Superior temporal gyrus (tissue), 1 donor: ENCODE data around the gene VPS52.
A peak's percentile ranks its signal among the peaks of the same experiment; 100 is the strongest.

ENCODE experiments used
- DNase-seq: peaks from one replicate; pipeline ENCODE4 v3.0.0-alpha.2; 2016; ENCODE audit errors: extremely low spot score

Gene VPS52

GRCh38 chr6:33271468-33272274, at the start of gene VPS52, which contains the start of gene RPS18:
Gene VPS52, minus strand, starts transcription at chr6:33271876. Its CDS starts 201 bp downstream, at chr6:33271675.
Gene RPS18, plus strand, starts transcription at chr6:33272075. Its CDS starts 45 bp downstream, at chr6:33272120.
- peak; percentile 100 for DNase-seq

- DNase-seq = no peak
Measured at GRCh38 chr6:33321227-33321626, 49.6 kb upstream of the VPS52 start.

DNA sequence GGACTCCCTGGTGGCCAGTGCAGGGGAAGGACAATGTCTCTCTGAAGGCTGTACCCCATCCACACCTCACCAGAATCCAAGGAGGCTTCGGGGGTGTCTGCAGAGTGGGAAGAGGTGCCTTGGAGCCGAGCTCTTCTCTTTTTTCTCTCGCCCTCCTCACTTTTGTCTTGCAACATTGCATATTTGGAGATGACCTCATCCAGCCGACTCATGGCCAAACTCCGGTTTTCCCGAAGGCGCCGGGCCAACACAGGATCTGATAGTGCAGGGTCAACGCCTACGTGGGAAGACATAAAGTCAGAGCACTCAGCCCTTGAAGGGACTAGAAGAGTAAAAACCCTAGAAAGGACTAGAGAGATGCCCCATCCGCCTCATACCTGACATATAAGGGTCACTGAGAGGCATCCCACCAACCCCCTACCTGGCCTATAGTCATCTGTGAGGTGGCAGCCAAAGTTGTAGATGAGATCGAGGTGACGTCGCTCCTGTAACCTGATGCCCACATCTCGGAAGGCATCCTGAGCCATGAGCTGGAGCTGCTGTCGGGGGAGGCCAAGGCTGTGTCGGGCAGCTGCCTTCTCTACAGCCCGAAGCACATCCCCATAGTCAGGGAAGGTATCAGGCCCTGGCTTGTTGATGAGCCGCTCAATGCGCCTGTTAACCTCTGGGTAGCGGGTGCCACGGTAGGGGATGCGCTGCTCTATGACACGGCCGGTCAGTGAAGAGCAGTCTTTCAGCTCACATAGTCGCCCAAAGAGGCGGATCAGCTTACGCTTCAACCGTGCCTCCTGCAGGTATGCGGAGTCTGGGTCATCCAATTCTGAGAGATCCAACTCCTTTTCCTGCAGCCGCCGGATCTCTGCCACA, 48.9 kb upstream of the VPS52 start:
- no peak for DNase-seq

GRCh38 chr6:33319939-33320314, 48.3 kb upstream of the VPS52 start:
- DNase-seq = no peak

- no peak for DNase-seq
Measured at GRCh38 chr6:33318426-33319073, 46.9 kb upstream of the VPS52 start.

DNA sequence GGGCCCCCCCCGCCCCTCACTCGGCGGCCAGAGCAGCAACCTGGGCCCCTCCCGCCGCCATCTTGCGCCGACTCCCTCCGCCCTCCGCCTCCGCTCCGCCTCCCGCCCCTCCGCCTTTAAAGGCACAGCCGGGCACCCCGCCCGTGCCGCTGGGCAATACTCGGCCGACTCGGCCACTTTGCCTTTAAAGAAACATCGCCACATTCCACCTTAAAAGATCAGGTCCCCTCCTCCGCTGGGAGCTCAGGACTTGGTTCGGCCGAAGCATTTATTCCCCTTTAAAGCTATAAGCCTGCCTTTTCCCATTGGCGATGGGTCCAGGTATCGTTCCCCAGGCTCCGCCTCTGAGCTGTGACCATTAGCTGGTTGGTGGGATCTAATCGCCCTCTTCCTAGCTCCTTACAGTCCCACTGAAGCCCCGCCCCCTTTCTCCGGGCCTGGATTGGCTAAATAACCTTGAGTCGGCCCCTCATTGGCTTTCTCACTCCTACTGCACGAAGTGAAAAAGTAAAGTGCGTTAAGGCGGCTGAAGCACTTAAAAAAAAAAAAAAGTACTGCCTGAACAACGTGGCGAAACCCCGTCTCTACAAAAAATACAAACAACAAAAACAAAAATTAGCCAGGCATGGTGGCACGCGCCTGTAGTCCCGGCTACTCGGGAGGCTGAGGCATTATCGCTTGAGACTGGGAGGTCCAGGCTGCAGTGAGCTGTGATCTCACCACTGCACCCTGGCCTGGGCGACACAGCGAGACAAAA, 46.2 kb upstream of the VPS52 start, which contains the start of gene ZBTB22:
ZBTB22 (minus strand) TSS at position 76 of the 757 bp plus-strand sequence. CDS start 828 bp downstream, outside the sequence.
- DNase-seq = peak; percentile 98

DNA sequence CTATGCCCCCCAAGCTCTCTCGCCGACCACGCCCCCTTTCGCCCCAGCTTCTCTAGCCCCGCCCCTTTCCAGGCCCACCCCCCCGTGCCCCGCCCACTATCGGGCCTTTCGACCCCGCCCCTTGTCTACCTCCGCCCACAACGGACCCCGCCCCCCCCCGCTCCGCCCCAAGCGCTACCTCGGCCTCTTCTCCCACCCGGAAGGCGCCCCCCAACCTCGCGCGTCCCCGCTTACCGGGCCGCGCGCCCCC, 45.7 kb upstream of the VPS52 start:
- DNase-seq = no peak

GRCh38 chr6:33316603-33317418, 45.1 kb upstream of the VPS52 start:
- no peak for DNase-seq

DNA sequence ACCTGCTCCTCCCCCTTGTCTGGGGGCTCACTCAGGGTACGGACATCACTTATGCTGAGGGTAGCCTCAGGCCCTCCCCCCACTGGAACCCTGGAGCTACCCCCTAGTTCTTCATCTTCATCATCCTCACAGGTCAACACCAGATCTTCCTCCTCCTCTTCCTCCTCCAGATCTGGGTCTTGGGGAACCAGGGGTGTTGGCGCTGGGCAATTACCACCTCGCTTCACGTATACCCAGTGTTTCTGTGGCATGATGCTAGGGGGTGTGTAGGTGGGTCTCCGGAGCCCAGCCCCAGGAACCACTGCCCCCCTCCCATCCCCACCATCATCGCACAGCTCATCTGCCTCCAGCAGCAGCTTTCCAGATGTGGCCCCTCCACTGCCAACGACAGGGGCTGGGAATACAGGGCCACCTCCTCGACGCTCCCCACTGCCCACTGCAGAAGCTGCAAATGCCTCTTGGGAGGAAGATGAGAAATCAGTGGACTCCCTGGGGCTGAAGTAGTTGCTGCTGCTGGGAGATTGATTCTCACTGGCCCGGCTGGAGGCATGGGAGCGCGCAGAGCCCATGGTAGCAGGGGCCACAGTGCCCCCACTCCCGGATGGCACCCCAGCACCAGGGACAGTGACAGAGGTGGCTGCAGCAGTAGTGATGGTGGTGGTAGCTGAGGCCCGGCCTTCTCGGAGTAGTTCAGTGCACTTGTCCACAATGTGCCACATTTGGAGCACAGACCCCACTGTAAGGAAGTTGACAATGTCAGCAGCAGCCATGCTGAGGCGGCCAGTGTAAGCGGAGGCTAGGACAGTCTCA, 44.3 kb upstream of the VPS52 start:
- DNase-seq = no peak

DNA sequence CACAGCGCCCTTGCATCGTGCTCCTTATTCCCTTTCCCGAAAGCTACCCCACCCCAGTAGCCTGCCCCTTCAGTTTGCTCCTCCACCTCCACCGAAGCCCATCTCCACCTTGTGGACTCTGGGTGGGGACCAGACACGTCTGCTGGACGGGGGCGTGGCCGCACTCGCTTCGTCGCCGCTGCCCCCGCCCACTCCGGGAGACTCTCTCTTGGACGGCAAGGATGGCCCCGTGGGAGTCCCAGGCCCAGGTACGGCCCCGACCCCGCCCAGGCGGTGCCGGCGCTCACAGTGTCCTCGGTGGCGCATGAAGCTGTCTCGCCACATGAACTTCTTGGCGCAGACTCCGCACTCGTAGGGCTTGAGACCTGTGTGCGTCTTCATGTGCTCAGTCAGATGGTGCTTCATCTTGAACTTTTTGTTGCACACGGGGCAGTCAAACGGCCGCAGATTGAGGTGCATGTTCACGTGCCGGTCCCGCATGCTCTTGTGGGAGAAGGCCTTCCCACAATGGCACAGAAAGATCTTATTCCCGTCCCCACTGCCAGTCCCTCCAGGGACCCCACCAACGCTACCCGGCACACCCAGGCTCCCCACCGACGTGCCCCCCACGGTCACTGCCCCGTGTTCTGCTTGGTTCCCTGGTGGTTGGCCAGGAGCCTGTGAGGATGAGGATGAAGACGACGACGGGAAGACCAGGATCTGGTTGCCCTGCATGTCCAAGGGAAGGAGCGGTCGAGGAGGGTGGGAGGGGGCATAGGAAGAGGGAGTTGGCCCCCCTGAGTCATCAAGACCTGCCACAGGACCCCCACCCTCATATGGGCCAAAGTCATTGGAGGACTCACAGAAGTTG, 43.5 kb upstream of the VPS52 start:
- no peak for DNase-seq

- DNase-seq = peak; percentile 27
Measured at GRCh38 chr6:33314515-33314942, 42.9 kb upstream of the VPS52 start.

DNA sequence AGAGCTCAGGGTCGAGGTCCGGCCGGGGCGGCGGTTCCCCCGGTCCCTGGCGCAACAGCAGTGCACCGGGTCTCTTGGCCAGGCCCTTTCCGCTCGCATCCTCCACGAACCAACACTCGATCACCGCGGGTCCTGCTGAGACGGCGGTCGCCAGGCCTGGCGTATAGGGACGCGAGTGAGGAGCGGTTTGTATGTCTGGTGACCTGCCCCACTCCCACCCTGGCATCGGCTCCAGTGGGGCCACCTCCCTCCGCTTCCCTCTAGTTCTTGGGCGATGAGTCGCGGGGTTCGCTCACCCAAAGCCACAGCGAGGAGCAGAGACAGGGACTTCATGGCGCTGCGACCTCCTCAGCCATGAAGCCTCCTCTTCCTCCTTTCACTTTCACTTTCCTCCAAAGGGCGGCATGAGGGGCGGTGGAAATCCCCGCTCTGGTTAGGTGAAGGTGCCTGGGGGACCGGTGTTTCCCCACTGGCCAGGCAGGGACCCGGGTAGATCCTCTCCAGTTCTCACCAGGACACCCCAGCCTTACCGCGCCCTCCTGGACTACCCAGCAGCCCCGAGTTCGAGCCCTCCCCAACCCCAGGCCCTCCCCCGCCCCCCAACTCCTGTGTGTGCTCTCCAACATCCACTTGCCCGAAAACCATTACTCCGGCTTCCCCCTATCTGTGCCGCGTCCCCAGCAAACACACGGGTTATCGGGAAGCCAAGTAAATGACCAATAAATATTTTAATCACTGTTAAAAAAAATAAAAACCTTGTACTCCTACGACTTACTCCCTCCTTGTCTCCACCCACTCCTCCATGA, 42.2 kb upstream of the VPS52 start, which contains the start of gene TAPBP:
TAPBP (minus strand) TSS at position 370 of the 806 bp plus-strand sequence; CDS start at position 333, 37 bp downstream.
- peak; percentile 54 for DNase-seq

- peak; percentile 31 for DNase-seq
Measured at GRCh38 chr6:33313105-33313708, 41.5 kb upstream of the VPS52 start.

DNA sequence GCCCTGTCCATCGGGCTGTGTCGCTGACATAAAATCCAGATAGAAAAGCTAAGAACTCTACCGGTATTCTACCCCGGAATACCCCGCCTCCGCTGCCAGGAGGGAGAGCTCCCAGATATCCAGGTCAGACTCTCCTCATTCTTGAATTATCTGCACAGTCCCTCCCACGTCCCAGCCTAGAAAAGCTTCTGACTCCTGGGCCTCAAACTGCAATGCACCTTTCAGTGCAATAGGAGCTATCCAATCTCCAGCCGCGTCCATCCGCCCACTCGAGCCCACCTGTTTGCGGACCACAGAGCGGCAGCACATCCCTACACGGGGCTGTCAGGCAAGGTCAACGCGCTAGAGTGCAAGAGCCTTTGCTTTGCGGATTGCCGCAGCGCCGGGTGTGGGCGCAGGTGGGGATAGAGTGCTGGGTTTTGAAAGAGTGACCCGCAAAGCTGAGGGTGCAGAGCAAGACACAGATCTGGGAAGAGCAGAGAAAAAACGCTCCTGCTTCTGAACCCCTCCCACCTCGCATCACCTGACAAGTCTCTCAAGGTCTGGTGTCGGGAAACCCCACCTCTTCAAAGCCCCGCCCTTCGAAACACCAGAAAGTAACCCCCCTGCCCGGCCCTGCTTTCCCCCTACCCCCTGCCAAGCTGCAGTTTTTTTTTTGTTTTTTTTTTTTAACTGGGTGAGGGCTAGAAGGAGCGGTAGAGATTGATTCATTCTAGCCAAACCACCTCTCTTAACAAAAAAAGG, 40.9 kb upstream of the VPS52 start:
- DNase-seq = peak; percentile 64

GRCh38 chr6:33306356-33306755, 34.7 kb upstream of the VPS52 start:
- DNase-seq = no peak

GRCh38 chr6:33305052-33305451, 33.4 kb upstream of the VPS52 start:
- no peak for DNase-seq

DNA sequence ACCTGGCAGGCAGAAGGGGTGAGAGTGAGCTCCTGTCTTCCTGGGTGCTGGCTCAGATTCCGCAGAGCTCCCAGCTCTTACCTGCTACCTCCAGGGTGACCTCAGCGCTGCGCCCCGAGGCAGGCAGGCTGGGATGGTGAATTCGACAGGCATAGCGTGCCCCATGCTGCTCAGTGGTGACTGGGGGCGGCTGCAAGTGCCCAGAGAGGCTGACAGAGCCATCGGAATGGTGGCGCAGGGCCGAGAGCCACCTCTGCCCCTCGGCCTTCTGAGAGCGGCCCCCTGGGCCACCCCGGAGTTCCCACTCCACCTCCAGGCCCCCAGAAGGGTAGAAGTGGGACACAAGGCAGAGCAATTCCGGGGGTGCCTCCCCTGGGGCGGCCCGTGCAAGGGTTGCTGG, 32.5 kb upstream of the VPS52 start:
- no peak for DNase-seq
